ENCODE data around the gene SIRPA.

SIRPA gene

DNA sequence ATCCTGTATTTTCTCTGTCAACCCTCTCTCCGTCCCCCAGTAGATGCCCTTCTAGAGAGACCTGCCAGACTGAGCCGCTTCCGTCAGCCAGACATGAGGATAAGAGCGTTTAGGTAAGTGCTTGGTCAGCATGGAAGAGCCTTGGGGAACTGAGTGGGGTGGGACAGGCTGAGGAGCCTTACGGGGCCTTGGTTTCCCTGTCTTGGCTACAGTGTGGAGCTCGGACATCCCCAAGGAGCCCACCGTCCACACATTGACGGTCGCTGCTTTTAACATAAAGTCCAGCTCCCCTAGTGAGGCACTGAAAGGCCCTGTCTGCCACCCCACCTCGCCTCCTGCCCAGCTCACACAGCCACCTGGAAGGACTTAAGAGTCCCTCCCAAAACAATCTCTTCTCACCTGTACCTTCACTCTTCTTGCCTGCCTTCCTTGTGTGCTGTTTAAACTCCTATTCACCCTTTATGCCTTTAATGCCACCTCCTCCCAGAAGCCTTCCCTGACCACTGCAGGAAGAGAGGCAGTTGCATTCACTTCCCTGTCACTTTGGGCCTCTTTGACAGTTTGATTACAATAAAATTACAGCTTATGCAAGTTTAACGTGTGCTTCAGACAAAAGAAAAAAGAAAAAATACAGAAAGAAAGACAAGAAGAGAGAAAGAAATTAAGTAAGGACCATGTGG lies 56.4 kb downstream of the SIRPA start:
- DNase-seq (ENCODE audit: low spot score): no peak

DNA sequence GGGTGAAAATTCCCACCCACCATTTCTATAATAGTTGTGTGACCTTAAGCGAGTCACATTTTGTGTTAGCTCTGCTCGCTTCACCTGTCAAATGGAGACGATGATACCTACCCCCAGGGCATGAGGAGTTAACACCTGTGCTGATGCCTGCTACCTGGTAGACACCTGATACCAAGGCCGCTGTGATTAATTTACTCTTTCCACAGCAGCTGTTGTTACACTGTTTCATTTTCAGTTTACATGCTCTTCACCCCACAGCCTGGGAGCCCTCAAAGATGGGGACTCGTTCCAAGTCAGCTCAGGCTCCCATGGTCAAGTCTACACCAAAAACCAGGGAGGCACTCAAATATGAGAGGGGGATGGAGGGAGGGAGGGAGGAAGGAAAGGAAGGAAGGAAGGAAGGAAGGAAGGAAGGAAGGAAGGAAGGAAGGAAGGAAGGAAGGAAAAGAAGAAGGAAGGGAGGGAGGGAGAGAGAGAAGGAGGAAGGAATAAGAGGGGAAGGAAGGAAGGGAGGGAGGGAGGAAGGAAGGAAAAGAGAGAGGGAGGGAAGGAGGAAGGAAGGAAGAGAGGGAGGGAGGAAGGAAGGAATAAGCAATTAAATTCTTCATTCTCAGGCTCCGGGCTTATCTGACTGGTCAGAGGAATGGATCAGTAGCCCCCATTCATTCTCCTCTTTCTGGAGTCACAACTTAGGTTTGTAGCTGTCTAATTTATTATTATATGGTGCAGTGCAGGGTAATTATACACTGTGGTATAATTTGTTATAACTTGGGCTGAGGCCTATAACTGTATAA lies 57.7 kb downstream of the SIRPA start:
- DNase-seq (ENCODE audit: low spot score): no peak

GRCh38 chr20:1953621-1954020 lies 58.4 kb downstream of the SIRPA start:
- DNase-seq (ENCODE audit: low spot score): no peak

DNA sequence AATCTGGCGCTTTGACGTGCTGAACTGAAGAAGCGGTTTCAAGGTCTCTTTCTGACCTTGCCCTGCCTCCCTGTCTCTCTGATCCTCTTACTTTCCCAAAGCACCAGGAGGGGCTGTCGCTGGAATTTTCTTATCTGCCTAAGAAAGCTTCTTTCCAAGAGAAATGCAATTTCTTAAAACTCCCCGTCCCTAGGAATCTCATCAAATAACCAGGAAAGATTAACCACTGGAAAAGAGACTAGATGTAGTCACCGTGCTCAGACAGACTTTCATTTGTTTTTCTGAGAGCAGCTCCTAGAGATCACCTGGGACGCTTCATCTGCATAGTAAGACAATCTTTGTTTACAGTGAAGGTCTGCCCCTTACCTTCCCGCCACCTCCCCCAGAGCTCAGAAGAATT lies 60.0 kb downstream of the SIRPA start:
- DNase-seq (ENCODE audit: low spot score): no peak

GRCh38 chr20:1958426-1958825 lies 63.2 kb downstream of the SIRPA start:
- no peak for DNase-seq (ENCODE audit: low spot score)

GRCh38 chr20:1959156-1959555 lies 63.9 kb downstream of the SIRPA start:
- DNase-seq (ENCODE audit: low spot score): no peak

DNA sequence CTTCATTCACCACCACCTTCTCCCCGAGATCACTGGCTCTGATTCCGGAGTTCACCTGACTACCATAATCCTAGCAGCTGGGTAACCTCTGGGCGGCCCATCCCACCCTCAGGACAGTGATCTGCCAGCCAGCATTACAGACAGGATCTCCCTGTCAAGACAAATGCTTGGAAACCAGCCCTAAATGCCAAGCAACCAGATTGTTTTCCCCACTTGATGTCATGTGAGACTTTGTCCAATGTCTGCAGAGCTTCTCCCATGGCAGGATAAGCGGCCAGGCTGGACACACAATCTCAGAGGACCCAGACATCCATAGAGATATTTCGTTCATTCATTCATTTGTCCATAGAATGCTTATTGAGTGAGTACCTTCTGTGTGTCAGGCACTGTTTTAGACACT lies 66.2 kb downstream of the SIRPA start:
- no peak for DNase-seq (ENCODE audit: low spot score)

GRCh38 chr20:1964061-1964460 lies 68.9 kb downstream of the SIRPA start:
- DNase-seq (ENCODE audit: low spot score): no peak

GRCh38 chr20:1964659-1965405 lies 69.6 kb downstream of the SIRPA start:
- DNase-seq (ENCODE audit: low spot score): no peak

GRCh38 chr20:1965520-1966351 lies 70.5 kb downstream of the SIRPA start:
- DNase-seq (ENCODE audit: low spot score): peak; percentile 69

DNA sequence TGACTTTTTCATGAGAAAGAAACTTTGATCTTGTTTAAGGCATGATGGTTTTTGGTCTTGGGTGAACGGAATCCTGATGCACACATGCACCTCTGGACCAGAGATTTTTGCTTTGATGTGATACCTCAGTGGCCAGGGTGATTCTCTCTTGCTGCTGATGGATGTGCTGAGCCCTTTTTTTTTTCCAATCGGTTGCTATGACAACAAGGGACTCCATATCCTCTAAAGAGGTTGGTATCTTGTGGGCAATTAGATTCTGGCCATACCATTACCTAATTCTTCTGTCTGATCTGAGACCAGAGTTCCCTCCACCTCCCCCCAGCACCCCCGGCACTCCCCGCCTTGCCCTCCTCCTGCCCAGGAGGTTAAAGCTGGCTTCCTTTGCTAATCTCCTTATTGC lies 73.8 kb downstream of the SIRPA start:
- DNase-seq (ENCODE audit: low spot score): no peak

DNA sequence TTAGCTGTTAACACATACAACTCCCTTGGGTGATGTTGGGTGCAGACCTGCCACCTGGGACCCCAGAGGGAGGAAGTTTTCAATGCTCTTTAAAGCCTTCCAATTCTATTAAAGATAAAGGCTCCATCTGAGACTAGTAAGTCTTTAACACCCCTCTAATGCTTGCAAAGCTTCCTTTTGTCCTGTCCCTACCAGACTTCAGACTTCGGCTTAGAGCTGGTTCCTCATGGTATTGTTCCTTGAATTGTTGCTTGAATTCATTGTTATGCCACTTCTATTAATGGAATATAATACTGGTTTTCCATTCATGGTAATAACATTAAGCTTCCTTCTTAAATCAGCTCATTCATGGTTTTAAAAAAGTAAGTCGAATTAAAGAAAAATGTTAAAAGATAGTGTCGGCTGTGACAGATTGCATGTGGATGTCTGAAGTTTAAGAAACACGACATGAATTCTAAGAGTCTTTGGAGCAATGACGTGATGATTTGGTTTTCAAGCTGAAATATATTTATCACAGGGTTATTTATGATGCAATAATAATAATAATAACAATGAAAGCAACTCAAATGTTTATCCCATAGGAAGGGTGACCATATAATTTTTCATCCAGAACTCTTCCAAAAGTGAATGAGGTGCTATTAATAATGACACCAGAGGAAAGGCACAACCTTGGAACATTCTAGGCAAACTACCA lies 76.8 kb downstream of the SIRPA start:
- DNase-seq (ENCODE audit: low spot score): no peak

DNA sequence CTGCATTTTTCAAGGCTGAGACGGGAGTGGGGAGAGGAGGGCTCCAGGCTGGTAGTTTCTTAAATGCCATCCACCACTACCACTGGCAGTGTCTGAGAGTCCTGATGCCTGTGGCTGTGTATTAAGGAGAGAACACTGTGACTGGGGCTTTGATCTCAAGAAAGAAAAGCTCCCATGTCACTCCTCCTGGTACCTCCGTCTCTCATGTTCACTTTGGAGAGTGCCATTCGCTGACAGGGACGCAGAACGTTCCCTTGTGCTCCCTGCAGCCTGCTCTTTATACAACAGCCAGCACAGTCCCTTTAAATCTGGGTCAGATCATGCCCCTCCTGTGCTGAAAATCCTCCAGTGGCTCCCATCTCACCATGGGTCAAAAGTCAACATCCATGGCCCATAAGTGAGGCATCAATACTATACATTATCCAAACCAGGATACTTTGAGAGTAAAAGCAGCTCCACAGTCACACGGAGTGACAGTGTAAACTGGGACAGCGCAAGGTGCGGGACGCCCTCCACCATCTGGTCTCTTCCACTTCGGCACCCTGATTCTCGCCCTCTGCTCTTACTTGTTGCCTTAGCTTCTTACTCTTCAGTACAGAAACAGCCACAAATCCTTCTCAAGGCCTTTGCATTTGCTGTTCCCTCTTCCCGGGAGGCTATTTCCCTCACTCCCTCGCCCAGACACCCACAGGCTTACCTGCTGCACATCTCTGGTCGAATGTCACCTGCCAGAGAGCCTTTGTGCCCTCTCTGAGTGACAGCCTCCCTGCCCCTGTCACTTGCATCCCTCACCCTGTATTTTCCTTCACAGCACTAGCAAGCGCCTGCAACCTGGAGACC lies 78.6 kb downstream of the SIRPA start:
- no peak for DNase-seq (ENCODE audit: low spot score)

GRCh38 chr20:1975291-1975690 lies 80.1 kb downstream of the SIRPA start:
- DNase-seq (ENCODE audit: low spot score): no peak

- no peak for DNase-seq (ENCODE audit: low spot score)
Observed at GRCh38 chr20:1979106-1979778, 84.0 kb downstream of the SIRPA start.

- DNase-seq (ENCODE audit: low spot score): no peak
Observed at GRCh38 chr20:1982686-1983085, 87.5 kb downstream of the SIRPA start.

DNA sequence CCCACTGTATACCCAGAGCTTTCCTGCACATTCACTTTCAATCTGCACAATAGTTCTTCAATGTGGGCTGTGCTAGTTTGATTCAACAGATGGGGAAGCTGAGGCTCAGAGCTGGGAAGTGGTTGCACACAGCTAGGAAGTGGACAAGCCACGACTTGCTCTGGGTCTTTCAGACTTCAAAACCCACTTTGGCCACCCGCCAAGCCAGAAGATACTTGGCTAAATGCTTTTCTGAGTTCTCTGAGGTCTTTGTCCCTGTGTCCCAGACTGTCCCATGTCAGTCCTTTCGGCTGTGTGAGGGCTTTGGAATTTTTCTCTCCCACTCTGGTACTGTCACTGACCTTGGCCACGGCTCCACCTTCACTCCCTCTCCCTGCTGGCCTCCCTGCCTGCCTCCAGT lies 88.1 kb downstream of the SIRPA start:
- no peak for DNase-seq (ENCODE audit: low spot score)

GRCh38 chr20:1987826-1988225 lies 92.6 kb downstream of the SIRPA start:
- no peak for DNase-seq (ENCODE audit: low spot score)

Data from globus pallidus (tissue), 1 donor.